HG02981 (cell line): ENCODE data around the gene LRP11.

Experiments used
- ATAC-seq: cut with Tn5 transposase; IDR thresholded peaks from one replicate; pipeline ENCODE4 v1.9.1; 2021; ENCODE audit warnings: mild to moderate bottlenecking, moderate library complexity; ENCODE audit not compliant: unreplicated experiment

Gene LRP11

GRCh38 chr6:149806127-149806526 is 58.0 kb downstream of the LRP11 start:
- ATAC-seq = no peak

- no peak for ATAC-seq
Measured at GRCh38 chr6:149783551-149783950, 80.6 kb downstream of the LRP11 start.

GRCh38 chr6:149782337-149782736 is 81.8 kb downstream of the LRP11 start:
- no peak for ATAC-seq

GRCh38 chr6:149781715-149782114 is 82.4 kb downstream of the LRP11 start:
- ATAC-seq = no peak

- ATAC-seq = no peak
Measured at GRCh38 chr6:149779644-149779963, 84.6 kb downstream of the LRP11 start.

- no peak for ATAC-seq
Measured at GRCh38 chr6:149777624-149778023, 86.5 kb downstream of the LRP11 start.

GRCh38 chr6:149771925-149772324 is 92.2 kb downstream of the LRP11 start:
- no peak for ATAC-seq

- ATAC-seq = no peak
Measured at GRCh38 chr6:149771185-149771584, 93.0 kb downstream of the LRP11 start.

GRCh38 chr6:149769676-149770075 is 94.5 kb downstream of the LRP11 start:
- no peak for ATAC-seq
